H9 (cell line): ENCODE data around the gene AHI1. TPM values are rescaled to one million over a fixed set of nuclear protein-coding genes. Genes with fewer than 3 reads are reported as not detected.

ENCODE experiments used
- DNase-seq: peaks from one replicate; pipeline ENCODE4 v3.0.0-alpha.2; 2017
- H2AFZ ChIP-seq: one replicate; pipeline ENCODE4 v1.6.1; 2013; ENCODE audit warnings: mild to moderate bottlenecking, low read length, control low read depth, moderate library complexity
- H2AK5ac ChIP-seq: 2 replicates; pipeline ENCODE4 v1.6.1; 2013; ENCODE audit warnings: low read length, control low read depth, mixed read lengths; ENCODE audit not compliant: insufficient read length
- H2BK120ac ChIP-seq: one replicate; pipeline ENCODE4 v1.6.1; 2013; ENCODE audit warnings: low read depth, mild to moderate bottlenecking, low read length, control low read depth, inconsistent platforms; ENCODE audit not compliant: poor library complexity, severe bottlenecking
- H2BK12ac ChIP-seq: 2 replicates; pipeline ENCODE4 v1.6.1; 2013; ENCODE audit warnings: low read length, control low read depth, mixed read lengths, low read depth; ENCODE audit not compliant: insufficient read length
- H2BK15ac ChIP-seq: 2 replicates; pipeline ENCODE4 v1.6.1; 2013; ENCODE audit warnings: low read depth, low read length, control low read depth
- H2BK20ac ChIP-seq: one replicate; pipeline ENCODE4 v1.6.1; 2013; ENCODE audit warnings: low read depth, mild to moderate bottlenecking, low read length, control low read depth, inconsistent platforms; ENCODE audit not compliant: poor library complexity, severe bottlenecking
- H2BK5ac ChIP-seq: 2 replicates; pipeline ENCODE4 v1.6.1; 2013; ENCODE audit warnings: low read length, control low read depth, mixed read lengths; ENCODE audit not compliant: insufficient read length
- H3K14ac ChIP-seq: 2 replicates; pipeline ENCODE4 v1.6.1; 2013; ENCODE audit warnings: low read length, control low read depth; ENCODE audit not compliant: insufficient read depth
- H3K18ac ChIP-seq: 2 replicates; pipeline ENCODE4 v1.6.1; 2013; ENCODE audit warnings: low read depth, mild to moderate bottlenecking, mixed read lengths, low read length, control low read depth; ENCODE audit not compliant: insufficient read length
- H3K23ac ChIP-seq: 2 replicates; pipeline ENCODE4 v1.6.1; 2013; ENCODE audit warnings: low read length, control low read depth, mixed read lengths, low read depth; ENCODE audit not compliant: insufficient read length
- H3K23me2 ChIP-seq: 2 replicates; pipeline ENCODE4 v1.6.1; 2013; ENCODE audit warnings: low read depth, mild to moderate bottlenecking, mixed read lengths, low read length, control low read depth; ENCODE audit not compliant: insufficient read length, poor library complexity, severe bottlenecking
- H3K27ac ChIP-seq: 2 replicates; pipeline ENCODE4 v1.5.1; 2013; ENCODE audit warnings: low read length, control low read depth, mixed read lengths, low read depth; ENCODE audit not compliant: insufficient read length
- H3K27me3 ChIP-seq: 2 replicates; pipeline ENCODE4 v1.6.1; 2013; ENCODE audit warnings: low read length, control low read depth, inconsistent platforms; ENCODE audit not compliant: insufficient read depth
- H3K4ac ChIP-seq: 2 replicates; pipeline ENCODE4 v1.6.1; 2013; ENCODE audit warnings: low read depth, mild to moderate bottlenecking, control low read depth, inconsistent platforms, low read length, moderate library complexity
- H3K4me1 ChIP-seq: 2 replicates; pipeline ENCODE4 v1.6.1; 2013; ENCODE audit warnings: low read length, control low read depth, inconsistent platforms; ENCODE audit not compliant: insufficient read depth
- H3K4me2 ChIP-seq: 2 replicates; pipeline ENCODE4 v1.6.1; 2013; ENCODE audit warnings: low read length, control low read depth, mixed read lengths; ENCODE audit not compliant: insufficient read length, insufficient read depth
- H3K56ac ChIP-seq: 2 replicates; pipeline ENCODE4 v1.6.1; 2013; ENCODE audit warnings: low read depth, mild to moderate bottlenecking, mixed read lengths, low read length, control low read depth; ENCODE audit not compliant: insufficient read length
- H3K79me1 ChIP-seq: 2 replicates; pipeline ENCODE4 v1.6.1; 2013; ENCODE audit warnings: low read depth, mild to moderate bottlenecking, moderate library complexity, low read length, control low read depth, inconsistent platforms; ENCODE audit not compliant: insufficient read depth, poor library complexity, severe bottlenecking
- H3K79me2 ChIP-seq: 2 replicates; pipeline ENCODE4 v1.6.1; 2013; ENCODE audit warnings: low read length, control low read depth, inconsistent platforms; ENCODE audit not compliant: insufficient read depth
- H3K9ac ChIP-seq: 2 replicates; pipeline ENCODE4 v1.6.1; 2013; ENCODE audit warnings: low read length, control low read depth, mixed read lengths; ENCODE audit not compliant: insufficient read length; ENCODE audit errors: extremely low read depth
- H3K9me3 ChIP-seq: one replicate; pipeline ENCODE4 v1.6.1; 2013; ENCODE audit warnings: low read depth, low read length, inconsistent platforms; ENCODE audit not compliant: control insufficient read depth
- H3T11ph ChIP-seq: one replicate; pipeline ENCODE4 v1.6.1; 2013; ENCODE audit warnings: mild to moderate bottlenecking, low read length, control low read depth, inconsistent platforms
- H4K20me1 ChIP-seq: one replicate; pipeline ENCODE4 v1.6.1; 2013; ENCODE audit not compliant: control insufficient read depth, insufficient read length, insufficient read depth
- H4K5ac ChIP-seq: 2 replicates; pipeline ENCODE4 v1.6.1; 2013; ENCODE audit warnings: low read depth, mild to moderate bottlenecking, mixed read lengths, low read length, control low read depth; ENCODE audit not compliant: insufficient read length
- H4K8ac ChIP-seq: replicated peaks from 2 replicates; pipeline ENCODE4 v1.6.1; 2013; ENCODE audit warnings: low read length, control low read depth, mixed read lengths, low read depth; ENCODE audit not compliant: insufficient read length
- H4K91ac ChIP-seq: 2 replicates; pipeline ENCODE4 v1.6.1; 2013; ENCODE audit warnings: low read depth, mild to moderate bottlenecking, moderate library complexity, mixed read lengths, low read length, control low read depth; ENCODE audit not compliant: insufficient read length
- H3K27ac Mint-ChIP-seq, 3 experiments: 2 replicates in 2 of 3; 3 replicates in 1 of 3; pipeline ENCODE4 v1.8.0; 2020 to 2021; ENCODE audit warnings: mixed read lengths in 3 of 3, mild to moderate bottlenecking in 1 of 3, moderate library complexity in 1 of 3
- H3K27me3 Mint-ChIP-seq: 2 replicates; pipeline ENCODE4 v1.8.0; 2021; ENCODE audit warnings: low read depth, mild to moderate bottlenecking, moderate library complexity, mixed read lengths
- H3K36me3 Mint-ChIP-seq, 3 experiments: 2 replicates in 2 of 3; 3 replicates in 1 of 3; pipeline ENCODE4 v1.8.0; 2020 to 2021; ENCODE audit warnings: low read depth in 3 of 3, mixed read lengths in 3 of 3; ENCODE audit not compliant: insufficient read depth in 1 of 3
- H3K4me1 Mint-ChIP-seq, 2 experiments: 2 replicates each; pipeline ENCODE4 v1.8.0; 2020; ENCODE audit warnings: mixed read lengths in 2 of 2
- H3K4me3 Mint-ChIP-seq, 2 experiments: 2 replicates in 1 of 2; 3 replicates in 1 of 2; pipeline ENCODE4 v1.8.0; 2020 to 2021; ENCODE audit warnings: mild to moderate bottlenecking in 2 of 2, mixed read lengths in 2 of 2, moderate library complexity in 1 of 2
- H3K9me3 Mint-ChIP-seq, 2 experiments: 2 replicates in 1 of 2; 3 replicates in 1 of 2; pipeline ENCODE4 v1.8.0; 2020; ENCODE audit warnings: mild to moderate bottlenecking in 2 of 2, mixed read lengths in 2 of 2, moderate library complexity in 1 of 2
- WGBS: extraction: QIAGEN DNeasy Blood & Tissue Kit; methylation state at CpG from one replicate; pipeline ENCODE4 v1.1.7; 2013; ENCODE audit warnings: missing lambda C conversion rate, low lambda C conversion rate, mixed read lengths; ENCODE audit not compliant: insufficient read length; ENCODE audit errors: extremely low coverage; 5-methylcytosine and 5-hydroxymethylcytosine counted together
- total RNA-seq: library from RNA; stranded (reverse); gene quantifications from 2 replicates; pipeline ENCODE4 v1.2.1, GENCODE V29; 2021
- TF ChIP-seq, protein P1 (sequence below): fragments of 200-600 bp; sonication (generic); conservative IDR thresholded peaks from 3 replicates; pipeline ENCODE4 v1.8.0; 2021; ENCODE audit warnings: antibody characterized with exemption, mild to moderate bottlenecking

Gene AHI1
- total RNA-seq, 1 experiment from 2014 or later: 9.9 TPM

DNA sequence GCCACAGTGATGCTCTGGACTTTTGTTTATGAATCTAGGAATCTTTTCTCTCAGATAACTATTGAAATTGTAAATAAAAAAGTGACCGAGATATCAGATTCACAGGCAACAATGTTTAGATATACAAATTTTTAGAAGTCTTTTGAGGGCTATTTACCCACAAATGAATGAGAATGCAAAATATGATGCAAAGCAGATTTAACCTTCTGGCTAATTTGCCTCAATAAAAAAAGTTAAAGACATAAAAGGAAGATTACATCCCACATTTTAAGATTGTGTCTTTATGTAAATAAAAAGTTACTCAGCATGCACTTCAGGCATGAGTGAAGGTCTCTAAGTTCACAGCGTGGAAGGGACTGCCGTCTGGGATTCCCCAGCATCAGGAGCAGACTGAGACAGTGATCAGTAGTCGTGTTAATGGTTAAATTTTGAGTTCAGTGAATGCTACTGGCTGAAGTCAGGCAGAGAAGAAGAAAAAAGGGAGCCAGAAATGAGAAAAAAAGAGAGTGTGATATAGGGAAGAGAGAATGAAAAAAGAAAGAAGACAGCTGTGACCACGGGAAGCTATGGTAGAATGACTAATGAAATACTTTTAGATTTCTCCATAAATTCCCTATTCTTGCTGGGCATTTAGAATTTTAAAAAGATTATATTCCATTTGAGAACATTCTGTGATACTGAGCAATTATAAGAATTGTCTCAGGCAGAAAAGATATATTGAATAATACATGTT is 222.8 kb downstream of the AHI1 start:
- Histone ChIP-seq H3K4ac (no peak overlapping the region), H3K79me2 (no peaks in the 10 kb centered on the region), H3T11ph (no peak overlapping the region), H3K4me1 (peaks cover 9% of the 10 kb centered on the region), H4K8ac (no peak overlapping the region), H3K23me2 (peaks cover 3% of the 10 kb centered on the region), H3K56ac (no peak overlapping the region), H2BK120ac (no peak overlapping the region), H4K5ac (no peak overlapping the region), H2BK20ac (no peak overlapping the region), H2BK15ac (no peak overlapping the region), H2AK5ac (no peak overlapping the region), H3K27ac (no peak overlapping the region), H3K18ac (no peak overlapping the region), H3K79me1 (no peaks in the 10 kb centered on the region), H3K14ac (no peak overlapping the region), H3K23ac (no peak overlapping the region), H2BK5ac (no peak overlapping the region), H3K9ac (no peak overlapping the region), H4K20me1 (no peaks in the 10 kb centered on the region), H3K4me2 (no peak overlapping the region), H2BK12ac (no peak overlapping the region), H3K27me3 (no peaks in the 10 kb centered on the region), H2AFZ (no peak overlapping the region), H4K91ac (no peak overlapping the region), H3K9me3 (no peaks in the 10 kb centered on the region)
- Mint-ChIP-seq H3K9me3 (no peaks in the 10 kb centered on the region), H3K4me1 (peaks cover 40 to 42% of the 10 kb centered on the region in 2 experiments), H3K4me3 (no peak overlapping the region), H3K27ac (no peak overlapping the region; a peak in 1 of 7 replicates), H3K27me3 (peaks cover 10% of the 10 kb centered on the region), H3K36me3 (no peaks in the 10 kb centered on the region; a peak in 1 of 7 replicates)
- no CpG with 5 or more reads among the region's 5 CpGs for WGBS
- TF ChIP-seq, protein P1, sequence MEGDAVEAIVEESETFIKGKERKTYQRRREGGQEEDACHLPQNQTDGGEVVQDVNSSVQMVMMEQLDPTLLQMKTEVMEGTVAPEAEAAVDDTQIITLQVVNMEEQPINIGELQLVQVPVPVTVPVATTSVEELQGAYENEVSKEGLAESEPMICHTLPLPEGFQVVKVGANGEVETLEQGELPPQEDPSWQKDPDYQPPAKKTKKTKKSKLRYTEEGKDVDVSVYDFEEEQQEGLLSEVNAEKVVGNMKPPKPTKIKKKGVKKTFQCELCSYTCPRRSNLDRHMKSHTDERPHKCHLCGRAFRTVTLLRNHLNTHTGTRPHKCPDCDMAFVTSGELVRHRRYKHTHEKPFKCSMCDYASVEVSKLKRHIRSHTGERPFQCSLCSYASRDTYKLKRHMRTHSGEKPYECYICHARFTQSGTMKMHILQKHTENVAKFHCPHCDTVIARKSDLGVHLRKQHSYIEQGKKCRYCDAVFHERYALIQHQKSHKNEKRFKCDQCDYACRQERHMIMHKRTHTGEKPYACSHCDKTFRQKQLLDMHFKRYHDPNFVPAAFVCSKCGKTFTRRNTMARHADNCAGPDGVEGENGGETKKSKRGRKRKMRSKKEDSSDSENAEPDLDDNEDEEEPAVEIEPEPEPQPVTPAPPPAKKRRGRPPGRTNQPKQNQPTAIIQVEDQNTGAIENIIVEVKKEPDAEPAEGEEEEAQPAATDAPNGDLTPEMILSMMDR: no peak
- no peak for DNase-seq
